Measurements from ENCODE around the gene RAPGEF1. TPM values are rescaled to one million over a fixed set of nuclear protein-coding genes. Genes with fewer than 3 reads are reported as not detected.

RAPGEF1 gene
- total and polyA plus RNA-seq, 8 donors: 17.1 to 62.6 (median 44.8) TPM

GRCh38 chr9:131619680-131620079, 120.2 kb downstream of the RAPGEF1 start:
- intact Hi-C loops (cut with DNase I): loop anchor here in 1 of 3 donors (10.0 kb wide), 1 partner anchor 105 kb away; no protein-coding TSS in a partner anchor
- H3K9me3 ChIP-seq: no peaks in the 10 kb centered on the region

GRCh38 chr9:131618785-131619184, 121.1 kb downstream of the RAPGEF1 start:
- no peaks in the 10 kb centered on the region for H3K27me3 ChIP-seq
- no peak overlapping the region for H3K4me3 ChIP-seq
- ATAC-seq (no peak), FAIRE-seq (no peak), DNase-seq (peak in 2 of 6 donors; percentile 24 to 41)
- H3K36me3 ChIP-seq: peaks cover 0 to 48% (median 6%) of the 10 kb centered on the region in 3 donors
- peaks cover 0 to 10% (median 0%) of the 10 kb centered on the region in 3 donors for H3K4me1 ChIP-seq
- 97% methylated on average over 16 of the region's 16 CpGs for WGBS, 2 donors
- no peak for TF ChIP-seq CTCF (IDR thresholded peaks at IDR 0.05)
- intact Hi-C loops (cut with DNase I): loop anchor here in 1 of 3 donors (10.0 kb wide), 1 partner anchor 106 kb away; no protein-coding TSS in a partner anchor
- no peaks in the 10 kb centered on the region for H3K9me3 ChIP-seq
- no peak overlapping the region for H3K27ac ChIP-seq

More at GRCh38 chr9:131619680-131620079, 120.2 kb downstream of the RAPGEF1 start:
- Histone ChIP-seq H3K4me1 (peaks cover 4 to 17% (median 4%) of the 10 kb centered on the region in 3 donors), H3K36me3 (peaks cover 0 to 45% (median 6%) of the 10 kb centered on the region in 3 donors), H3K27ac (no peak overlapping the region), H3K27me3 (no peaks in the 10 kb centered on the region), H3K4me3 (no peak overlapping the region)
- WGBS, 2 donors: 91 to 99% methylated on average over 3 of the region's 3 CpGs
- no peak for TF ChIP-seq CTCF (IDR thresholded peaks at IDR 0.05)
- FAIRE-seq (no peak), ATAC-seq (no peak), DNase-seq (peak in 2 of 6 donors; percentile 7 to 8)

GRCh38 chr9:131618071-131618479, 121.8 kb downstream of the RAPGEF1 start:
- FAIRE-seq (no peak), ATAC-seq (peak; percentile 46 to 77 (median 70)), DNase-seq (peak in 4 of 6 donors; percentile 46 to 70 (median 61))
- Histone ChIP-seq H3K9me3 (no peaks in the 10 kb centered on the region), H3K4me3 (no peak overlapping the region), H3K27ac (no peak overlapping the region), H3K36me3 (peaks cover 0 to 48% (median 6%) of the 10 kb centered on the region in 3 donors), H3K4me1 (peaks cover 0 to 9% (median 0%) of the 10 kb centered on the region in 3 donors), H3K27me3 (no peaks in the 10 kb centered on the region)
- WGBS, 2 donors: 22 to 23% methylated on average over 2 of the region's 2 CpGs
- TF ChIP-seq CTCF (IDR thresholded peaks at IDR 0.05): no peak
- intact Hi-C loops (cut with DNase I): loop anchor here in 1 of 3 donors (10.0 kb wide), 1 partner anchor 107 kb away; no protein-coding TSS in a partner anchor

- intact Hi-C loops (cut with DNase I): loop anchor here in 1 of 3 donors (10.0 kb wide), 1 partner anchor 107 kb away; no protein-coding TSS in a partner anchor
- peak in 1 of 6 donors; percentile 24 for DNase-seq
- FAIRE-seq: no peak
- no peak for TF ChIP-seq CTCF (IDR thresholded peaks at IDR 0.05)
- H3K27ac ChIP-seq: no peak overlapping the region
- no peaks in the 10 kb centered on the region for H3K27me3 ChIP-seq
- H3K9me3 ChIP-seq: no peaks in the 10 kb centered on the region
- peaks cover 0 to 43% (median 6%) of the 10 kb centered on the region in 3 donors for H3K36me3 ChIP-seq
- WGBS, 2 donors: 85 to 86% methylated on average over 5 of the region's 5 CpGs
- H3K4me1 ChIP-seq: peaks cover 0 to 9% (median 0%) of the 10 kb centered on the region in 3 donors
- no peak overlapping the region for H3K4me3 ChIP-seq
- ATAC-seq: no peak
Measured at GRCh38 chr9:131617611-131618010, 122.3 kb downstream of the RAPGEF1 start.
